ENCODE data around the gene LPP.

DNA sequence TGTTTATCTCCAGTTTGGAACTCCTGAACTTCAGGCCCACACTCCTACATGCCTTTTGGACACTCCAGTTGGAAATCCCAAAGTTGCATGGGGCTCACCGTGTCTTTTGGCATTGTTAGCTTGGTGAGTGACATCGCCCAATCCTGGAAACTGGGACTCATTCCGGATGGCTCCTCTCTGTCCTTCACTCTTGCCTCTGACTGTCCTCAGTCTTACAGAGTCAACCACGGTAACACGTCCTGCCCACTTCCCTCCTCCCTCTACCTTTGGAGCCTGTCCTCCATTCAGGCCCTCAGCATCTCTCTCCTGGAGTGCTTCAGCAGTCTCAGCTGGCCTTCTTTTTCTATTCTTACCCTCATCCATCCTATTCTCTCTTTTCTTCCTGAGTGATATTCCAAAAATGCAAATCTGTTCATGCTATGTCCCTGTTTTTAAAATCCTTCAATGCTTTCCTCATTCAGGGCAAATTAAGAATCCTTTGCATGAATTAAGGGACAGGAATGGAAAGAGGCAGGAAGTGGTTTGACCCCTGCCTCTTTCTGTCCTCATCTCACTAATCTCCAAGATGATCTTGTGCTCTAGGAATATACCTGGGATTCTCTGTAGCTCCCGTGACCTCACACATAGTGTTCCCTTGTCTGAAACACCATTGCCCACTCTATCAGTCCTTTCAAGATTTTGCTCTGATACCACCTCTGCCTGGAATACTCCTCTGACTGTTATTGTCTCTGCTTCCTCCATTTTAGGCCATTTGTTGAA is 42.5 kb downstream of the LPP start:
- TF ChIP-seq, protein P1, sequence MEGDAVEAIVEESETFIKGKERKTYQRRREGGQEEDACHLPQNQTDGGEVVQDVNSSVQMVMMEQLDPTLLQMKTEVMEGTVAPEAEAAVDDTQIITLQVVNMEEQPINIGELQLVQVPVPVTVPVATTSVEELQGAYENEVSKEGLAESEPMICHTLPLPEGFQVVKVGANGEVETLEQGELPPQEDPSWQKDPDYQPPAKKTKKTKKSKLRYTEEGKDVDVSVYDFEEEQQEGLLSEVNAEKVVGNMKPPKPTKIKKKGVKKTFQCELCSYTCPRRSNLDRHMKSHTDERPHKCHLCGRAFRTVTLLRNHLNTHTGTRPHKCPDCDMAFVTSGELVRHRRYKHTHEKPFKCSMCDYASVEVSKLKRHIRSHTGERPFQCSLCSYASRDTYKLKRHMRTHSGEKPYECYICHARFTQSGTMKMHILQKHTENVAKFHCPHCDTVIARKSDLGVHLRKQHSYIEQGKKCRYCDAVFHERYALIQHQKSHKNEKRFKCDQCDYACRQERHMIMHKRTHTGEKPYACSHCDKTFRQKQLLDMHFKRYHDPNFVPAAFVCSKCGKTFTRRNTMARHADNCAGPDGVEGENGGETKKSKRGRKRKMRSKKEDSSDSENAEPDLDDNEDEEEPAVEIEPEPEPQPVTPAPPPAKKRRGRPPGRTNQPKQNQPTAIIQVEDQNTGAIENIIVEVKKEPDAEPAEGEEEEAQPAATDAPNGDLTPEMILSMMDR (IDR thresholded peaks at IDR 0.05; ENCODE audit: insufficient read depth, low read length), result no peak
- TF ChIP-seq GABPA (IDR thresholded peaks at IDR 0.05; ENCODE audit: low read depth), result no peak
- TF ChIP-seq, protein P2, sequence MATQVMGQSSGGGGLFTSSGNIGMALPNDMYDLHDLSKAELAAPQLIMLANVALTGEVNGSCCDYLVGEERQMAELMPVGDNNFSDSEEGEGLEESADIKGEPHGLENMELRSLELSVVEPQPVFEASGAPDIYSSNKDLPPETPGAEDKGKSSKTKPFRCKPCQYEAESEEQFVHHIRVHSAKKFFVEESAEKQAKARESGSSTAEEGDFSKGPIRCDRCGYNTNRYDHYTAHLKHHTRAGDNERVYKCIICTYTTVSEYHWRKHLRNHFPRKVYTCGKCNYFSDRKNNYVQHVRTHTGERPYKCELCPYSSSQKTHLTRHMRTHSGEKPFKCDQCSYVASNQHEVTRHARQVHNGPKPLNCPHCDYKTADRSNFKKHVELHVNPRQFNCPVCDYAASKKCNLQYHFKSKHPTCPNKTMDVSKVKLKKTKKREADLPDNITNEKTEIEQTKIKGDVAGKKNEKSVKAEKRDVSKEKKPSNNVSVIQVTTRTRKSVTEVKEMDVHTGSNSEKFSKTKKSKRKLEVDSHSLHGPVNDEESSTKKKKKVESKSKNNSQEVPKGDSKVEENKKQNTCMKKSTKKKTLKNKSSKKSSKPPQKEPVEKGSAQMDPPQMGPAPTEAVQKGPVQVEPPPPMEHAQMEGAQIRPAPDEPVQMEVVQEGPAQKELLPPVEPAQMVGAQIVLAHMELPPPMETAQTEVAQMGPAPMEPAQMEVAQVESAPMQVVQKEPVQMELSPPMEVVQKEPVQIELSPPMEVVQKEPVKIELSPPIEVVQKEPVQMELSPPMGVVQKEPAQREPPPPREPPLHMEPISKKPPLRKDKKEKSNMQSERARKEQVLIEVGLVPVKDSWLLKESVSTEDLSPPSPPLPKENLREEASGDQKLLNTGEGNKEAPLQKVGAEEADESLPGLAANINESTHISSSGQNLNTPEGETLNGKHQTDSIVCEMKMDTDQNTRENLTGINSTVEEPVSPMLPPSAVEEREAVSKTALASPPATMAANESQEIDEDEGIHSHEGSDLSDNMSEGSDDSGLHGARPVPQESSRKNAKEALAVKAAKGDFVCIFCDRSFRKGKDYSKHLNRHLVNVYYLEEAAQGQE (IDR thresholded peaks at IDR 0.05; ENCODE audit: insufficient replicate concordance, low read depth), result no peak
- no peak for TF ChIP-seq SPI1 (IDR thresholded peaks at IDR 0.05; ENCODE audit: borderline replicate concordance, low read depth)
